Kidney (tissue), 14 donors: ENCODE results near the gene SLC9A3. TPM values are rescaled to one million over a fixed set of nuclear protein-coding genes. Genes with fewer than 3 reads are reported as not detected.
A peak's percentile ranks its signal among the peaks of the same experiment; 100 is the strongest.
"Not testable (repeated sequence)": the region's sequence is repeated elsewhere in the genome, so short reads cannot be mapped to it uniquely, and the experiment has no call there.

Source experiments
- DNase-seq, 5 donors: peaks; one replicate each; pipeline ENCODE4 v3.0.0-alpha.2; 2013 to 2020
- FAIRE-seq: peaks from 2 replicates; lab custom pipeline; 2012; peaks lifted over from hg19 to GRCh38; lab: Jason Lieb, UNC
- H3K27ac ChIP-seq, 2 donors: one replicate each; pipeline ENCODE4 v1.7.0; 2013; ENCODE audit warnings: low read depth in 2 of 2, low read length in 2 of 2, inconsistent platforms in 1 of 2
- H3K27me3 ChIP-seq: one replicate; pipeline ENCODE4 v1.7.1; 2013; ENCODE audit warnings: low read length, inconsistent platforms; ENCODE audit not compliant: control insufficient read depth, insufficient read depth
- H3K36me3 ChIP-seq, 3 donors: one replicate each; pipeline versions ENCODE4 v1.7.0 to v1.7.1; 2013; ENCODE audit warnings: low read length in 3 of 3, control low read depth in 1 of 3, inconsistent platforms in 1 of 3; ENCODE audit not compliant: insufficient read depth in 3 of 3, control insufficient read depth in 2 of 3
- H3K4me1 ChIP-seq, 3 donors: one replicate each; pipeline versions ENCODE4 v1.7.0 to v1.7.1; 2013; ENCODE audit warnings: low read length in 3 of 3, inconsistent platforms in 1 of 3, low read depth in 1 of 3; ENCODE audit not compliant: control insufficient read depth in 2 of 3, insufficient read depth in 2 of 3
- H3K4me3 ChIP-seq, 3 donors: one replicate each; pipeline versions ENCODE4 v1.7.0 to v1.8.1; 2013; ENCODE audit warnings: low read length in 3 of 3, control low read depth in 1 of 3, inconsistent platforms in 1 of 3
- H3K9ac ChIP-seq, 3 donors: one replicate each; pipeline versions ENCODE4 v1.7.0 to v1.7.1; 2013; ENCODE audit warnings: low read length in 3 of 3, control low read depth in 1 of 3, inconsistent platforms in 1 of 3
- H3K9me3 ChIP-seq, 3 donors: one replicate each; pipeline versions ENCODE4 v1.7.0 to v1.7.1; 2013; ENCODE audit warnings: low read length in 3 of 3, control low read depth in 1 of 3, inconsistent platforms in 1 of 3; ENCODE audit not compliant: control insufficient read depth in 2 of 3, insufficient read depth in 1 of 3
- CTCF ChIP-seq: IDR thresholded peaks from 3 replicates; pipeline ENCODE4 v1.5.1; 2012; ENCODE audit warnings: mild to moderate bottlenecking, moderate library complexity, borderline replicate concordance; ENCODE audit not compliant: insufficient read depth; ENCODE audit errors: extremely low read depth
- intact Hi-C: fragments of 100-400 bp; cut with DNase I; formaldehyde crosslinking; loops from one replicate; pipeline ENCODE4 v1.11.1; 2022
- polyA plus RNA-seq: library from polyadenylated mRNA; stranded (reverse); fragments of 350-450 nt; fragmentation: Illumina TruSeq; extraction: RNeasy Lipid Tissue Mini Kit (QIAGEN cat#74804); gene quantifications from one replicate; pipeline ENCODE4 v1.2.3, GENCODE V29; 2014; ENCODE audit warnings: low read depth, low replicate concordance; ENCODE audit not compliant: insufficient read depth
- total RNA-seq: library from RNA; stranded (reverse); fragmentation: NEBNext Ultra II Directional; extraction: Animal tissue kit (Norgen Biotek cat#: 25700); gene quantifications from one replicate; pipeline ENCODE4 v1.2.1, GENCODE V29; 2021
- donor health status: control.
- donor health status: control.
- donor health status: control.
- donor health status: control.
- donor health status: control.
- donor health status: DM: yes; HTN: yes; CAD: no.
- donor health status: Normal renal cell carcinoma (clear cell type).

SLC9A3 gene
- total and polyA plus RNA-seq, 2 donors from 2014 or later = 10.5 to 36.9 TPM

GRCh38 chr5:510521-510920 is 13.7 kb downstream of the SLC9A3 start:
- intact Hi-C loops = no loop called here
- Histone ChIP-seq H3K27ac (no peak overlapping the region), H3K4me3 (no peak overlapping the region), H3K36me3 (no peaks in the 10 kb centered on the region), H3K4me1 (peaks cover 0 to 15% (median 0%) of the 10 kb centered on the region in 3 donors), H3K27me3 (no peaks in the 10 kb centered on the region), H3K9ac (no peak overlapping the region), H3K9me3 (no peaks in the 10 kb centered on the region)
- TF ChIP-seq CTCF = no peak
- FAIRE-seq (no peak), DNase-seq (no peak)

GRCh38 chr5:509611-510185 is 14.6 kb downstream of the SLC9A3 start:
- peak in 1 of 5 donors; percentile 51 for DNase-seq
- no peaks in the 10 kb centered on the region for H3K36me3 ChIP-seq
- H3K4me3 ChIP-seq = no peak overlapping the region
- H3K27ac ChIP-seq = no peak overlapping the region
- H3K27me3 ChIP-seq = no peaks in the 10 kb centered on the region
- no peak for FAIRE-seq
- peaks cover 0 to 10% (median 0%) of the 10 kb centered on the region in 3 donors for H3K4me1 ChIP-seq
- intact Hi-C loops = no loop called here
- no peaks in the 10 kb centered on the region for H3K9me3 ChIP-seq
- no peak for TF ChIP-seq CTCF
- no peak overlapping the region for H3K9ac ChIP-seq

GRCh38 chr5:507986-508575 is 16.2 kb downstream of the SLC9A3 start:
- H3K9ac ChIP-seq, H3K27ac ChIP-seq, H3K27me3 ChIP-seq, FAIRE-seq, H3K36me3 ChIP-seq, H3K4me1 ChIP-seq, intact Hi-C loops, H3K9me3 ChIP-seq, DNase-seq, H3K4me3 ChIP-seq: not testable (repeated sequence)

- DNase-seq = no peak
- H3K9ac ChIP-seq = no peak overlapping the region
- H3K4me3 ChIP-seq = no peak overlapping the region
- intact Hi-C loops = no loop called here
- no peak for FAIRE-seq
- peaks cover 0 to 14% (median 6%) of the 10 kb centered on the region in 3 donors for H3K4me1 ChIP-seq
- H3K27me3 ChIP-seq = no peaks in the 10 kb centered on the region
- no peak for TF ChIP-seq CTCF
- no peaks in the 10 kb centered on the region for H3K9me3 ChIP-seq
- H3K27ac ChIP-seq = peak overlapping the region in 1 of 2 donors; percentile 43
- no peaks in the 10 kb centered on the region for H3K36me3 ChIP-seq
These were observed 18.2 kb downstream of the SLC9A3 start for GRCh38 chr5:505951-506525.
